ENCODE measurements around the gene UNG. TPM values are rescaled to one million over a fixed set of nuclear protein-coding genes. Genes with fewer than 3 reads are reported as not detected.
A peak's percentile ranks its signal among the peaks of the same experiment; 100 is the strongest.

The UNG gene
- total and polyA plus RNA-seq, 2 of the 8 experiments (the other 6 are each of a cell fraction or from before 2014, with no cell fraction given) = 71.6 to 163 TPM

DNA sequence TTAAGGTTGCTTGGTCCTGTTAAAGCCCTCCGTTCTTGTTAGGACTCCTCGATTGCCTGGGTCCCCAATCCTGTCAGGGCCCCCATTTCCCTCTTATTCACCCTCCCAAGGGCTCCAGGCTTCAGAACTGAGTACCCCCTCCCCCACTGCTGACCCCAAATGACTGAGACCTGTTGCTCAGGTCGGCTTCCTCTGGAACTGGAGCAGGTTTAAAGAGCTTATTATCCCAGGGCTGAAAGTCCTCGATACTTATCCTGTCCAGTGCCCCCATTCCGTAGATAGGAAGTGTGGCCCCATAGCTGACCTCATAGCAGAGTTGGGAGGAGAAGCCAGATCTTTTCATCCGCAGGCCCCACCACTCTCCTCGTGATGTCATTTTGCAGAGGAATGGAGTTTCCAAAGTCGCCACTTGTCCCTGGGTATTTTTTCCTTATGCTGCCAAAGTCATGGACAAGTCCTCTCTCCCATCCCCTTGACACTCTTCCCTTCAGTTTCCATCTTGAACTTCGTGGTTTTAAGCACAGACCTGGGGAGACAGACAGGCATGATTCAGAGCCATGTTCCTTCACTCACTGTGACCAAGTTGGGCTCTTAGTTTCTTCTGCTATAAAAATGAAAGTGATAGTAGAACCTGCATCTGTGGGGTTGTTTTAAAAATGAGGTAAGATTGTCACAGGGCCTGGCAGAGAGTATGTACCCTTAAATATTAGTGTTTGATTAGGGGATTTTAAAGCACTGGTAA is 43.8 kb upstream of the UNG start:
- Histone ChIP-seq H3K23ac (ENCODE audit: insufficient read length) (no peak overlapping the region), H3K79me2 (ENCODE audit: control insufficient read depth in 1 of 2, insufficient read depth in 2 of 2, low read length in 2 of 2) (no peaks in the 10 kb centered on the region), H2AFZ (ENCODE audit: low read length) (0 out of 2 replicates have a peak overlapping the region, but pooled peaks have one; percentile 63), H2AK5ac (ENCODE audit: low read depth, low read length) (no peak overlapping the region), H3K9ac (replicated peaks in 1 of 4; ENCODE audit: extremely low read depth in 1 of 4, low read depth in 3 of 4, low read length in 3 of 4) (peak overlapping the region in 1 of 4 experiments; percentile 37; a peak in 2 of 7 replicates), H4K91ac (replicated peaks; ENCODE audit: insufficient read length, low read length) (no peak overlapping the region), H4K5ac (ENCODE audit: insufficient read length, low read depth, low read length) (no peak overlapping the region), H4K20me1 (replicated peaks in 1 of 2; ENCODE audit: control insufficient read depth in 1 of 2, insufficient read depth in 2 of 2, low read length in 2 of 2) (no peaks in the 10 kb centered on the region), H3K56ac (replicated peaks; ENCODE audit: insufficient read length, low read depth, low read length) (no peak overlapping the region), H2BK5ac (ENCODE audit: low read depth, low read length) (no peak overlapping the region), H4K8ac (ENCODE audit: extremely low read depth, insufficient read depth, low read length) (no peak overlapping the region; the same call in 1 of the 2 replicates), H3K36me3 (ENCODE audit: control insufficient read depth in 2 of 4, insufficient read depth in 4 of 4, low read length in 3 of 4) (no peaks in the 10 kb centered on the region), H2BK15ac (ENCODE audit: low read length) (no peak overlapping the region), H3K4ac (replicated peaks; ENCODE audit: insufficient read length, low read depth, low read length) (no peak overlapping the region), H2BK12ac (ENCODE audit: low read depth, low read length) (no peak overlapping the region), H3K18ac (ENCODE audit: extremely low read depth, low read length) (no peak overlapping the region), H3K23me2 (ENCODE audit: low read depth, low read length) (no peaks in the 10 kb centered on the region), H3K9me3 (ENCODE audit: insufficient read depth in 2 of 2, low read depth in 1 of 2, low read length in 1 of 2) (no peaks in the 10 kb centered on the region), H2BK120ac (replicated peaks; ENCODE audit: low read depth, low read length) (no peak overlapping the region), H2BK20ac (ENCODE audit: low read length) (no peak overlapping the region), H3K14ac (ENCODE audit: insufficient read length) (no peak overlapping the region), H3K27me3 (replicated peaks in 1 of 4; ENCODE audit: control insufficient read depth in 3 of 4, extremely low read depth in 1 of 4, insufficient read depth in 3 of 4, low read length in 3 of 4) (no peaks in the 10 kb centered on the region), H3K4me1 (replicated peaks in 1 of 4; ENCODE audit: control insufficient read depth in 3 of 4, insufficient read depth in 4 of 4, low read length in 3 of 4) (no peaks in the 10 kb centered on the region; a peak in 1 of 7 replicates), H3K4me3 (ENCODE audit: extremely low read depth in 1 of 4, insufficient read depth in 2 of 4, low read depth in 3 of 4, low read length in 4 of 4) (peak overlapping the region; percentile 78 to 95 (median 88); a peak in 7 of 8 replicates), H3K27ac (ENCODE audit: low read depth, low read length) (no peak overlapping the region), H3K79me1 (ENCODE audit: low read depth, low read length) (no peaks in the 10 kb centered on the region), H3K4me2 (ENCODE audit: insufficient read depth in 1 of 2, low read depth in 2 of 2, low read length in 2 of 2) (peak overlapping the region; percentile 91)
- POLR2A ChIA-PET (ENCODE audit: partially characterized antibody) = interaction anchor here (1.5 kb wide), 1 partner anchor 42 kb away, joined by 4 read pairs; no protein-coding TSS in a partner anchor
- no peak for DNase-seq (ENCODE audit: low read depth in 1 of 2, low spot score in 2 of 2)
- TF ChIP-seq SRF (IDR thresholded peaks at IDR 0.05; ENCODE audit: low read depth, low read length) (no peak), SUZ12 (IDR thresholded peaks at IDR 0.05; ENCODE audit: low read length) (no peak), EP300 (IDR thresholded peaks at IDR 0.05; ENCODE audit: borderline replicate concordance in 1 of 2, low read depth in 2 of 2, low read length in 2 of 2) (no peak), TBP (IDR thresholded peaks at IDR 0.05; ENCODE audit: low read depth, low read length) (no peak)
- CTCF ChIA-PET (ENCODE audit: partially characterized antibody) = interaction anchor here (1.0 to 1.9 kb wide), 3 partner anchors 14 to 210 kb away, joined by 3 to 6 read pairs (median 5); no protein-coding TSS in a partner anchor
- 56% methylated on average over 9 of the region's 9 CpGs; no CpG with 5 or more reads in 1 of the 2 experiments for WGBS, 2 experiments (ENCODE audit: extremely low coverage in 1 of 2, insufficient coverage in 1 of 2, insufficient read length in 1 of 2, insufficient replicate concordance in 2 of 2, low coverage in 1 of 2, low lambda C conversion rate in 2 of 2, missing lambda C conversion rate in 1 of 2)
- no peak for FAIRE-seq
